GM23338 (cell line): Measurements from ENCODE around the gene PACS2. TPM values are rescaled to one million over a fixed set of nuclear protein-coding genes. Genes with fewer than 3 reads are reported as not detected.

Experiments
- ATAC-seq: fragments of 200-7000 bp; cut with Tn5 transposase; 3 replicates; pipeline ENCODE4 v1.9.1; 2020
- DNase-seq: peaks from one replicate; pipeline ENCODE4 v3.0.0-alpha.2; 2015; ENCODE audit warnings: low spot score
- H2AFZ ChIP-seq: fragments of 200-600 bp; sonication (generic); 2 replicates; pipeline ENCODE4 v1.8.0; 2016; ENCODE audit warnings: antibody characterized with exemption, mild to moderate bottlenecking, moderate library complexity
- H3F3A ChIP-seq: fragments of 200-600 bp; sonication (generic); replicated peaks from 2 replicates; pipeline ENCODE4 v1.8.0; 2017; ENCODE audit warnings: antibody characterized with exemption, mixed run types, low read depth
- H3K27ac ChIP-seq: fragments of 200-600 bp; sonication (generic); 2 replicates; pipeline ENCODE4 v1.6.1; 2016; ENCODE audit warnings: low read depth
- H3K27me3 ChIP-seq: fragments of 200-600 bp; sonication (generic); 2 replicates; pipeline ENCODE4 v1.8.0; 2016; ENCODE audit warnings: mild to moderate bottlenecking, mixed run types, moderate library complexity; ENCODE audit not compliant: insufficient read depth
- H3K36me3 ChIP-seq: fragments of 200-600 bp; sonication (generic); 2 replicates; pipeline ENCODE4 v1.8.0; 2016; ENCODE audit warnings: mild to moderate bottlenecking; ENCODE audit not compliant: insufficient read depth
- H3K4me1 ChIP-seq: fragments of 200-600 bp; sonication (generic); 2 replicates; pipeline ENCODE4 v1.8.0; 2016; ENCODE audit warnings: mild to moderate bottlenecking, moderate library complexity; ENCODE audit not compliant: insufficient read depth
- H3K4me2 ChIP-seq: fragments of 200-600 bp; sonication (generic); 2 replicates; pipeline ENCODE4 v1.7.1; 2017; ENCODE audit warnings: mixed run types
- H3K4me3 ChIP-seq: fragments of 200-600 bp; sonication (generic); 2 replicates; pipeline ENCODE4 v1.6.1; 2016; ENCODE audit warnings: mixed run types
- H3K79me2 ChIP-seq: fragments of 200-600 bp; sonication (generic); replicated peaks from 2 replicates; pipeline ENCODE4 v1.8.0; 2017; ENCODE audit warnings: mild to moderate bottlenecking; ENCODE audit not compliant: insufficient read depth
- H3K9me2 ChIP-seq: fragments of 200-600 bp; sonication (generic); 2 replicates; pipeline ENCODE4 v1.8.0; 2017; ENCODE audit not compliant: insufficient read depth
- H4K20me1 ChIP-seq: fragments of 200-600 bp; sonication (generic); replicated peaks from 2 replicates; pipeline ENCODE4 v1.8.0; 2017; ENCODE audit warnings: mild to moderate bottlenecking; ENCODE audit not compliant: insufficient read depth
- H3K27ac Mint-ChIP-seq: 2 replicates; pipeline ENCODE4 v1.8.0; 2020; ENCODE audit warnings: inconsistent platforms, mild to moderate bottlenecking, moderate library complexity, mixed read lengths
- H3K27me3 Mint-ChIP-seq: 3 replicates; pipeline ENCODE4 v1.8.0; 2022; ENCODE audit warnings: low read depth, mild to moderate bottlenecking, moderate library complexity, mixed read lengths, inconsistent platforms; ENCODE audit not compliant: insufficient read depth, poor library complexity
- H3K36me3 Mint-ChIP-seq: 3 replicates; pipeline ENCODE4 v1.8.0; 2021; ENCODE audit warnings: low read depth, mild to moderate bottlenecking, inconsistent platforms, moderate library complexity, mixed read lengths
- H3K4me1 Mint-ChIP-seq: 3 replicates; pipeline ENCODE4 v1.8.0; 2020; ENCODE audit warnings: mild to moderate bottlenecking, inconsistent platforms, mixed read lengths
- H3K4me3 Mint-ChIP-seq: 3 replicates; pipeline ENCODE4 v1.8.0; 2021; ENCODE audit warnings: moderate library complexity, mild to moderate bottlenecking, inconsistent platforms, mixed read lengths
- H3K9me3 Mint-ChIP-seq: 3 replicates; pipeline ENCODE4 v1.8.0; 2020; ENCODE audit warnings: moderate library complexity, mild to moderate bottlenecking, inconsistent platforms, mixed read lengths
- CREB1 ChIP-seq: fragments of 250-450 bp; sonication (Bioruptor Pico); IDR thresholded peaks from 2 replicates; pipeline ENCODE4 v1.5.0; 2020; ENCODE audit warnings: low read depth, mild to moderate bottlenecking, moderate library complexity
- CTCF ChIP-seq, 2 experiments: fragments of 200-600 bp in 1 of 2; sonication (generic) in 1 of 2; conservative IDR thresholded peaks; 2 replicates each; pipeline versions ENCODE4 v1.5.1 to v1.6.1; 2016 to 2017; ENCODE audit warnings: antibody characterized with exemption in 2 of 2, low read depth in 2 of 2, mild to moderate bottlenecking in 2 of 2, moderate library complexity in 1 of 2
- ETS1 ChIP-seq: IDR thresholded peaks from 2 replicates; pipeline ENCODE4 v1.6.1; 2016; ENCODE audit warnings: antibody characterized with exemption
- EZH2 ChIP-seq: fragments of 200-600 bp; sonication (generic); IDR thresholded peaks from one replicate; pipeline ENCODE4 v1.8.0; 2017; ENCODE audit warnings: antibody characterized with exemption, mild to moderate bottlenecking, low read depth; ENCODE audit not compliant: unreplicated experiment
- JUNB ChIP-seq: IDR thresholded peaks from one replicate; pipeline ENCODE4 v1.6.1; 2016; ENCODE audit warnings: antibody characterized with exemption; ENCODE audit not compliant: unreplicated experiment
- NANOG ChIP-seq: IDR thresholded peaks from 2 replicates; pipeline ENCODE4 v1.6.1; 2016; ENCODE audit warnings: antibody characterized with exemption, borderline replicate concordance
- POLR2AphosphoS5 ChIP-seq: IDR thresholded peaks from 2 replicates; pipeline ENCODE4 v1.6.1; 2016; ENCODE audit warnings: antibody characterized with exemption, low read depth
- REST ChIP-seq: IDR thresholded peaks from one replicate; pipeline ENCODE4 v1.6.1; 2018; ENCODE audit warnings: antibody characterized with exemption; ENCODE audit not compliant: unreplicated experiment
- STAT1 ChIP-seq: IDR thresholded peaks from one replicate; pipeline ENCODE4 v1.6.1; 2016; ENCODE audit warnings: antibody characterized with exemption; ENCODE audit not compliant: unreplicated experiment
- ZNF114 ChIP-seq: fragments of 250-450 bp; sonication (Bioruptor Pico); IDR thresholded peaks from 2 replicates; pipeline ENCODE4 v1.5.0; 2020; ENCODE audit warnings: mild to moderate bottlenecking, moderate library complexity
- ZNF331 ChIP-seq: fragments of 250-450 bp; sonication (Bioruptor Pico); IDR thresholded peaks from 2 replicates; pipeline ENCODE4 v1.5.0; 2020; ENCODE audit warnings: low read depth, mild to moderate bottlenecking, moderate library complexity
- polyA plus RNA-seq: library from polyadenylated mRNA; unstranded; fragments of >200 nt; fragmentation: Nextera tagmentation; extraction: Ambion mirVana; gene quantifications from 2 replicates; pipeline ENCODE4 v1.2.1, GENCODE V29; 2016
- total RNA-seq: library from RNA; depleted of rRNA; stranded (reverse); fragments of >200 nt; shearing (Covaris generic); gene quantifications from 2 replicates; pipeline ENCODE4 v1.2.3, GENCODE V29; 2014

PACS2 gene
- total and polyA plus RNA-seq, 2 experiments from 2014 or later, result 22.5 to 79.0 TPM

- TF ChIP-seq REST (no peak), STAT1 (no peak), NANOG (no peak), EZH2 (no peak), JUNB (no peak), ETS1 (no peak), ZNF331 (no peak), CTCF (conservative IDR thresholded peaks at IDR 0.05; ENCODE audit: low read depth in 2 of 2) (no peak)
Measured at GRCh38 chr14:105347587-105347968, 33.0 kb downstream of the PACS2 start (continued).

- no peak overlapping the region for H3K4me2 ChIP-seq
- H3K4me3 ChIP-seq, result no peak overlapping the region
- peaks cover 10% of the 10 kb centered on the region; the same call in 1 of the 2 replicates for H4K20me1 ChIP-seq
- no peaks in the 10 kb centered on the region for H3K4me1 ChIP-seq
- DNase-seq, result no peak
- no peaks in the 10 kb centered on the region for H3K27me3 ChIP-seq
- Mint-ChIP-seq H3K27me3 (peaks cover 2% of the 10 kb centered on the region), H3K9me3 (no peaks in the 10 kb centered on the region; the same call in none of the 3 replicates), H3K4me3 (no peak overlapping the region), H3K36me3 (peaks cover 4% of the 10 kb centered on the region; the same call in 1 of the 3 replicates), H3K4me1 (peaks cover 5% of the 10 kb centered on the region; the same call in 1 of the 3 replicates), H3K27ac (no peak overlapping the region)
- H3K79me2 ChIP-seq, result peaks cover 31% of the 10 kb centered on the region
- no peaks in the 10 kb centered on the region; the same call in 1 of the 2 replicates for H3F3A ChIP-seq
- no peaks in the 10 kb centered on the region for H3K36me3 ChIP-seq
- no peak overlapping the region for H3K27ac ChIP-seq
- no peak for ATAC-seq
- H2AFZ ChIP-seq, result no peak overlapping the region
- no peaks in the 10 kb centered on the region for H3K9me2 ChIP-seq
- TF ChIP-seq ZNF114 (no peak), ZNF331 (no peak), CREB1 (CRISPR knock-in tag) (no peak), STAT1 (no peak), CTCF (conservative IDR thresholded peaks at IDR 0.05; ENCODE audit: low read depth in 2 of 2) (no peak), JUNB (no peak), POLR2AphosphoS5 (no peak), NANOG (no peak), REST (no peak), EZH2 (no peak)
Measured at GRCh38 chr14:105348169-105348944, 33.8 kb downstream of the PACS2 start.
